ENCODE results near the gene KNOP1. TPM values are rescaled to one million over a fixed set of nuclear protein-coding genes. Genes with fewer than 3 reads are reported as not detected.

Gene KNOP1
- total RNA-seq, 4 donors from 2014 or later: 17.3 to 37.2 (median 26.2) TPM

DNA sequence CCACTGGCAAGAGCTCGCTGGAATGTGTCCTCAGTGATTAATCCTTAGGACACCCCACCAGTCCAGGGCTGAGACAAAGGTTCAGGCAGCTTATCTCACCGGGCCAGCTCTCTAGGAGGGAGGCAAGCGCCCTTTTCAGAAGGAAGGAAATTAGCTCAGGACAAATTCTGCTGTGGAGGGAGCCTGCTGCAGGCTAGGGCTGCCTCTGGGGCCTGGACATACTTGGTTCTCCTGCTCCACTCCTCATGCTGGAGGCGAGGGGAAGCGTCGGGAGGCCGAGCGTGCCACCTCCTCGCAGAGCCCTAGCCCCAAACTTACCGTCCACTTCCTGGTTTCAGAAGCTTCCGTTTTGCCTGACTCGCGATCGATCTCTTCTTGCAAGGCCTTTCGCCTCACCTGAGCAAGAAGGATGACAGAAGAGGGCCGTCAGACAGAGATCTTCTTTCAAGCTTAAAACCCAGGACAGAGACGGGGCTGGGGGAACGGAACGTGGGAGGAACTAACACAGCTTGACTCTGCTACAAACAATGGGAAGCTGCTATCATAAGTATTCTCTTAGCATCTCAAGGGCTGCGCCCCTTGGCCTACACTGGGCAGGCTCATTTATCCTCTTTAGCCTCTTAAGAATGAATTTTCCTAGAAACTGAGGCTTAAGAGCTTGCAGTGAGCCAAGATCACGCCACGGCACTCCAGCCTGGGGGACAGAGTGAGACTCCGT, 7.7 kb downstream of the KNOP1 start:
- no peaks in the 10 kb centered on the region for H3K27me3 ChIP-seq
- no peak overlapping the region for H3K4me3 ChIP-seq
- no peak for DNase-seq (ENCODE audit: low spot score in 2 of 2)
- no peak for TF ChIP-seq EP300 (IDR thresholded peaks at IDR 0.05)
- TF ChIP-seq POLR2A (IDR thresholded peaks at IDR 0.05): no peak
- TF ChIP-seq, protein P1, sequence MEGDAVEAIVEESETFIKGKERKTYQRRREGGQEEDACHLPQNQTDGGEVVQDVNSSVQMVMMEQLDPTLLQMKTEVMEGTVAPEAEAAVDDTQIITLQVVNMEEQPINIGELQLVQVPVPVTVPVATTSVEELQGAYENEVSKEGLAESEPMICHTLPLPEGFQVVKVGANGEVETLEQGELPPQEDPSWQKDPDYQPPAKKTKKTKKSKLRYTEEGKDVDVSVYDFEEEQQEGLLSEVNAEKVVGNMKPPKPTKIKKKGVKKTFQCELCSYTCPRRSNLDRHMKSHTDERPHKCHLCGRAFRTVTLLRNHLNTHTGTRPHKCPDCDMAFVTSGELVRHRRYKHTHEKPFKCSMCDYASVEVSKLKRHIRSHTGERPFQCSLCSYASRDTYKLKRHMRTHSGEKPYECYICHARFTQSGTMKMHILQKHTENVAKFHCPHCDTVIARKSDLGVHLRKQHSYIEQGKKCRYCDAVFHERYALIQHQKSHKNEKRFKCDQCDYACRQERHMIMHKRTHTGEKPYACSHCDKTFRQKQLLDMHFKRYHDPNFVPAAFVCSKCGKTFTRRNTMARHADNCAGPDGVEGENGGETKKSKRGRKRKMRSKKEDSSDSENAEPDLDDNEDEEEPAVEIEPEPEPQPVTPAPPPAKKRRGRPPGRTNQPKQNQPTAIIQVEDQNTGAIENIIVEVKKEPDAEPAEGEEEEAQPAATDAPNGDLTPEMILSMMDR (IDR thresholded peaks at IDR 0.05): no peak
- H3K27ac ChIP-seq: peak overlapping the region in 1 of 4 donors; percentile 3
- H3K36me3 ChIP-seq: peaks cover 0 to 92% (median 0%) of the 10 kb centered on the region in 3 donors
- WGBS, 2 donors: 85 to 86% methylated on average over 23 of the region's 23 CpGs
- peaks cover 0 to 20% (median 1%) of the 10 kb centered on the region in 4 donors for H3K4me1 ChIP-seq
- no peaks in the 10 kb centered on the region for H3K9me3 ChIP-seq

DNA sequence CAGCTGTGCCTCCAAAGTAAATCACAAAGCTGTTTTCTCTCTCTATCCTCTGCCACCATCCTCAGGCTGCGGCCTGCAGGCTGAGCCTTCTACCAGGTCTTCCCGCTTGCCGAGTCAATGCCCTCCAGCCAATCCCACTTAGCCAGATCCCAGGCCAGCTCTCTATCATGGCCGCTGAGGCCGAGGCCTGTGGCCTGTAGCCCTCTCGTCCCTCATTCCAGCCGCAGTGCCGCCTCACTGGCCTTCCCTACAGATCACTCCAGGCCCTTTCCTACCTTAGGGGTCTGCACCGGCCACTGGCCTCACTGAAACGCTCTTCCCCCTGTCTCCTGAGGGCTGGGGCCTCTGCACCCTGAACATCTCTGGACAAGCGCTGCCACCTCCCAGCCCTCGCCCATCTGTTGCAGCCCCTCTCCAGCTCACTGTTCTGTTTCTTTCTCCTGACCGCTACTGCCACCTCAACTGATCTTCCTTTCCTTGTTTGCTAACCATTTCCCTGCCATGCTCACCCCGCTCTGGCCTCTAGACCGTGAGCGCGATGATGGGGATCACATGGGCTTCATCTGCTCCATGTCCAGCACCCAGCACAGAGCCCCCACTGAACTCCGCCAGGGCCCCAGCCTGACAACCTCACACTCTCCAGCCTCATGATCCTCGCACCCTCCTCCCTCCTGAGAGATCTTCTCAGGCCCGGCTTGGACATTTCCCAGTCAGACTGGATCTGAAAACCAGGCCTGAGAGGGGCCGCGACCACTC, 8.5 kb downstream of the KNOP1 start:
- no peak for TF ChIP-seq EP300 (IDR thresholded peaks at IDR 0.05)
- TF ChIP-seq, protein P1 (IDR thresholded peaks at IDR 0.05): no peak
- TF ChIP-seq POLR2A (IDR thresholded peaks at IDR 0.05): no peak
- Histone ChIP-seq H3K4me3 (no peak overlapping the region), H3K9me3 (no peaks in the 10 kb centered on the region), H3K27ac (peak overlapping the region in 2 of 4 donors; percentile 3 to 4), H3K27me3 (no peaks in the 10 kb centered on the region), H3K4me1 (peaks cover 0 to 28% (median 5%) of the 10 kb centered on the region in 4 donors), H3K36me3 (peaks cover 0 to 98% (median 0%) of the 10 kb centered on the region in 3 donors)
- DNase-seq (ENCODE audit: low spot score in 2 of 2): no peak
- 94% methylated on average over 22 of the region's 22 CpGs for WGBS, 2 donors

DNA sequence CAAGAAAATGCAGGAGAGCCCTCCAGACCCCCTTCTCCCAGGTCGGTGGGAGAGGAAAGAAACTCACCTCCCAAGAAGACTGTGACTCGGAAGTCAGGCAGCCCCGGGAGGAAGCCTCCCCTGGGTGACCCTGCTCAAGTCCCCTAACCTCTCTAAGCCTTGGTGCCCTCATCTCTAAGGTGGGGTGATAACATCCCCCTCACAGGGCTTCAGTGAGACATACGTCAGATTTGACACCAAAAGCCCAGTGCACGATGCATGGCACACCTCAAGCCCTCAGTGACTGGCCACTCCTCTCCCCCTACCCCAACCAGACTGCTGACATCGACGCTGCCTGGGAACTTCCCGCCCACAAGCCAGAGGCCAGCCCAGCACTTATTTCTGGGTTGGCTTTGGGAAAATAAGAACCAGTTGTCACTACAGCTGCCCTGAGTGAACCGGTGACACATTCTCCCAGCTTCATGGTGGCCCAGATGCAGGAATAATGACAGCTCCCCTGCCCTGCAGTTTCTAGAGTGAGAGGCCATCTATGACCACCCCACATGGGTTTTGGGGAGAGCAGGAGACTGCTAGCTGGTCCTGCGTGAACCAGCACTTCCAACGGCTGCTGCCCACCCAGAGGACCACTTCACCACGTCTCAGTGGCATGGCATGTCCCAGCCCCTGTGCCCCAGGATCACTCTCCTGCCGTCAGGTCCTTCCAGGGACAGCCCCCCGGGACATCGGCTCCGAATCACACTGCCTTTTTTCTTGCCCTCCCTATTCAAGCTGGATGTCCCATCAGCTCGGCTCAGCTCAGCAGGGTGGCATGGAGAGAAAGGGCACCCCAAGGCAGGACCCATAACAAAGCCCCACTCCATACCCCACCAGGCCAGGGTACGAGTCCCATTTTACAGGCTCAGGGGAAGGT, 9.5 kb downstream of the KNOP1 start:
- H3K27me3 ChIP-seq: no peaks in the 10 kb centered on the region
- H3K36me3 ChIP-seq: peaks cover 0 to 98% (median 0%) of the 10 kb centered on the region in 3 donors
- H3K4me1 ChIP-seq: peaks cover 0 to 28% (median 5%) of the 10 kb centered on the region in 4 donors
- DNase-seq (ENCODE audit: low spot score in 2 of 2): no peak
- no peak for TF ChIP-seq EP300 (IDR thresholded peaks at IDR 0.05)
- no peak for TF ChIP-seq POLR2A (IDR thresholded peaks at IDR 0.05)
- TF ChIP-seq, protein P1 (IDR thresholded peaks at IDR 0.05): no peak
- H3K4me3 ChIP-seq: no peak overlapping the region
- 66 to 78% methylated on average over 18 of the region's 18 CpGs for WGBS, 2 donors
- no peaks in the 10 kb centered on the region for H3K9me3 ChIP-seq
- H3K27ac ChIP-seq: peak overlapping the region in 1 of 4 donors; percentile 3

- H3K36me3 ChIP-seq: peaks cover 0 to 98% (median 0%) of the 10 kb centered on the region in 3 donors
- no peaks in the 10 kb centered on the region for H3K9me3 ChIP-seq
- no peak for DNase-seq (ENCODE audit: low spot score in 2 of 2)
- H3K4me1 ChIP-seq: peaks cover 0 to 28% (median 5%) of the 10 kb centered on the region in 4 donors
- H3K27me3 ChIP-seq: no peaks in the 10 kb centered on the region
- WGBS, 2 donors: 81 to 85% methylated on average over 20 to 22 of the region's 22 CpGs
- no peak overlapping the region for H3K4me3 ChIP-seq
- peak overlapping the region in 1 of 4 donors; percentile 3 for H3K27ac ChIP-seq
- no peak for TF ChIP-seq EP300 (IDR thresholded peaks at IDR 0.05)
- no peak for TF ChIP-seq POLR2A (IDR thresholded peaks at IDR 0.05)
- TF ChIP-seq, protein P1 (IDR thresholded peaks at IDR 0.05): no peak
These were observed 10.3 kb downstream of the KNOP1 start for GRCh38 chr16:19707569-19708295.

Measured in tibial nerve (tissue), 4 donors.